CD14-positive monocyte (primary cell): ENCODE results near the gene CREB3L4. TPM values are rescaled to one million over a fixed set of nuclear protein-coding genes. Genes with fewer than 3 reads are reported as not detected.

Experiments
- DNase-seq, 3 donors: peaks; one replicate each; pipeline ENCODE4 v3.0.0-alpha.2; 2011 to 2022
- H2AFZ ChIP-seq: 2 replicates; pipeline ENCODE4 v1.6.0; 2012; ENCODE audit warnings: mild to moderate bottlenecking, low read depth, low read length, inconsistent platforms; ENCODE audit not compliant: insufficient read depth, poor library complexity, severe bottlenecking
- H3K27ac ChIP-seq, 2 donors: 1 replicate in 1 of 2; 2 replicates in 1 of 2; pipeline ENCODE4 v1.5.1; 2012 to 2013; ENCODE audit warnings: low read length in 2 of 2, control low read depth in 1 of 2, inconsistent platforms in 1 of 2, low read depth in 1 of 2, mild to moderate bottlenecking in 1 of 2
- H3K27me3 ChIP-seq, 2 donors: one replicate each; pipeline versions ENCODE4 v1.6.0 to v1.6.1; 2011 to 2013; ENCODE audit warnings: low read length in 2 of 2; ENCODE audit not compliant: control insufficient read depth in 2 of 2, insufficient read depth in 2 of 2
- H3K36me3 ChIP-seq, 2 donors: replicated peaks in 1 of 2; 1 replicate in 1 of 2; 2 replicates in 1 of 2; pipeline versions ENCODE4 v1.5.1 to v1.6.1; 2012 to 2013; ENCODE audit warnings: low read length in 2 of 2, control low read depth in 1 of 2, inconsistent platforms in 1 of 2, mild to moderate bottlenecking in 1 of 2; ENCODE audit not compliant: insufficient read depth in 2 of 2, control insufficient read depth in 1 of 2
- H3K4me1 ChIP-seq, 2 donors: 1 replicate in 1 of 2; 2 replicates in 1 of 2; pipeline versions ENCODE4 v1.5.1 to v1.6.1; 2012 to 2013; ENCODE audit warnings: low read length in 2 of 2, control low read depth in 1 of 2, inconsistent platforms in 1 of 2, mild to moderate bottlenecking in 1 of 2, moderate library complexity in 1 of 2; ENCODE audit not compliant: insufficient read depth in 2 of 2, control insufficient read depth in 1 of 2
- H3K4me2 ChIP-seq: replicated peaks from 2 replicates; pipeline ENCODE3; 2012; ENCODE audit warnings: low read length, moderate library complexity, mild to moderate bottlenecking; ENCODE audit not compliant: poor library complexity, severe bottlenecking; ENCODE audit errors: extremely low read depth
- H3K4me3 ChIP-seq, 3 experiments: fragments of 200-600 bp in 1 of 3; sonication (generic) in 1 of 3; replicated peaks in 1 of 3; 1 replicate in 2 of 3; 2 replicates in 1 of 3; pipeline ENCODE4 v1.5.1; 2011 to 2013; ENCODE audit warnings: low read length in 3 of 3, mild to moderate bottlenecking in 3 of 3, control low read depth in 2 of 3, low read depth in 2 of 3, inconsistent platforms in 1 of 3, moderate library complexity in 1 of 3
- H3K79me2 ChIP-seq: 2 replicates; pipeline ENCODE4 v1.6.0; 2012; ENCODE audit warnings: mild to moderate bottlenecking, control low read depth, inconsistent platforms, low read length, moderate library complexity; ENCODE audit not compliant: insufficient read depth
- H3K9ac ChIP-seq: 2 replicates; pipeline ENCODE4 v1.6.0; 2017; ENCODE audit warnings: low read length, mild to moderate bottlenecking; ENCODE audit not compliant: insufficient read depth, poor library complexity, severe bottlenecking
- H3K9me3 ChIP-seq, 2 donors: replicated peaks in 1 of 2; 1 replicate in 1 of 2; 2 replicates in 1 of 2; pipeline versions ENCODE4 v1.5.1 to v1.6.1; 2012 to 2013; ENCODE audit warnings: low read length in 2 of 2, control low read depth in 1 of 2; ENCODE audit not compliant: control insufficient read depth in 1 of 2, insufficient read depth in 1 of 2
- H4K20me1 ChIP-seq: 2 replicates; pipeline ENCODE4 v1.6.0; 2012; ENCODE audit warnings: mild to moderate bottlenecking, low read length, control low read depth, moderate library complexity; ENCODE audit not compliant: insufficient read depth
- H3K27ac Mint-ChIP-seq, 7 donors: one replicate each; pipeline ENCODE4 v1.8.0; 2020; ENCODE audit warnings: mild to moderate bottlenecking in 7 of 7, mixed read lengths in 7 of 7, moderate library complexity in 6 of 7, inconsistent platforms in 2 of 7
- H3K27me3 Mint-ChIP-seq, 3 donors: one replicate each; pipeline ENCODE4 v1.8.0; 2021 to 2022; ENCODE audit warnings: low read depth in 3 of 3, mild to moderate bottlenecking in 3 of 3, mixed read lengths in 3 of 3, moderate library complexity in 3 of 3, inconsistent platforms in 1 of 3
- H3K36me3 Mint-ChIP-seq, 2 donors: one replicate each; pipeline ENCODE4 v1.8.0; 2020; ENCODE audit warnings: mixed read lengths in 2 of 2, inconsistent platforms in 1 of 2, mild to moderate bottlenecking in 1 of 2
- H3K4me1 Mint-ChIP-seq: one replicate; pipeline ENCODE4 v1.8.0; 2020; ENCODE audit warnings: mild to moderate bottlenecking, mixed read lengths
- H3K4me3 Mint-ChIP-seq, 2 donors: one replicate each; pipeline ENCODE4 v1.8.0; 2020; ENCODE audit warnings: mild to moderate bottlenecking in 2 of 2, mixed read lengths in 2 of 2, moderate library complexity in 1 of 2
- H3K9me3 Mint-ChIP-seq, 7 donors: one replicate each; pipeline ENCODE4 v1.8.0; 2020 to 2022; ENCODE audit warnings: mixed read lengths in 7 of 7, mild to moderate bottlenecking in 6 of 7, moderate library complexity in 6 of 7, inconsistent platforms in 2 of 7
- WGBS: methylation state at CpG from one replicate; pipeline ENCODE4 v1.1.5; 2013; ENCODE audit warnings: missing lambda C conversion rate; ENCODE audit not compliant: insufficient coverage; 5-methylcytosine and 5-hydroxymethylcytosine counted together
- intact Hi-C, 2 donors: fragments of 100-400 bp; cut with micrococcal nuclease; formaldehyde crosslinking; loops; one replicate each; pipeline versions ENCODE4 v1.15.0 to v1.15.1; 2023
- polyA plus RNA-seq, 3 donors: library from polyadenylated mRNA; depleted of rRNA in 1 of 3; unstranded in 2 of 3; stranded (reverse) in 1 of 3; fragments of 300-500 nt in 2 of 3; fragments of >200 nt in 1 of 3; fragmentation: Illumina TruSeq in 2 of 3; gene quantifications; 1 replicate in 2 of 3; 2 replicates in 1 of 3; pipeline ENCODE4 v1.2.3, GENCODE V29; 2012 to 2021
- TF ChIP-seq, protein P1 (sequence below): fragments of 200-600 bp; IDR thresholded peaks from one replicate; pipeline ENCODE4 v1.8.0; 2022; ENCODE audit warnings: antibody characterized with exemption, mild to moderate bottlenecking

CREB3L4 gene
- polyA plus RNA-seq, 3 donors, result 5.0 to 7.6 (median 6.8) TPM

- 0% methylated on average over 1 of the region's 8 CpGs for WGBS
- Mint-ChIP-seq H3K36me3 (no peaks in the 10 kb centered on the region), H3K4me1 (peaks cover 54% of the 10 kb centered on the region), H3K27me3 (peaks cover 2 to 4% (median 2%) of the 10 kb centered on the region in 3 donors), H3K27ac (peak overlapping the region; percentile 85 to 97 (median 96)), H3K9me3 (no peaks in the 10 kb centered on the region), H3K4me3 (peak overlapping the region; percentile 95 to 97)
- Histone ChIP-seq H4K20me1 (no peaks in the 10 kb centered on the region), H3K4me3 (peak overlapping the region; percentile 36 to 91 (median 81)), H3K36me3 (peaks cover 0 to 2% of the 10 kb centered on the region in 2 donors), H3K9me3 (no peaks in the 10 kb centered on the region), H3K27ac (peak overlapping the region; percentile 86 to 89), H3K27me3 (no peaks in the 10 kb centered on the region), H3K4me2 (peak overlapping the region; percentile 92), H3K4me1 (peaks cover 36 to 50% of the 10 kb centered on the region in 2 donors), H3K9ac (peak overlapping the region; percentile 68), H2AFZ (peak overlapping the region; percentile 96), H3K79me2 (peaks cover 43% of the 10 kb centered on the region)
- TF ChIP-seq, protein P1, sequence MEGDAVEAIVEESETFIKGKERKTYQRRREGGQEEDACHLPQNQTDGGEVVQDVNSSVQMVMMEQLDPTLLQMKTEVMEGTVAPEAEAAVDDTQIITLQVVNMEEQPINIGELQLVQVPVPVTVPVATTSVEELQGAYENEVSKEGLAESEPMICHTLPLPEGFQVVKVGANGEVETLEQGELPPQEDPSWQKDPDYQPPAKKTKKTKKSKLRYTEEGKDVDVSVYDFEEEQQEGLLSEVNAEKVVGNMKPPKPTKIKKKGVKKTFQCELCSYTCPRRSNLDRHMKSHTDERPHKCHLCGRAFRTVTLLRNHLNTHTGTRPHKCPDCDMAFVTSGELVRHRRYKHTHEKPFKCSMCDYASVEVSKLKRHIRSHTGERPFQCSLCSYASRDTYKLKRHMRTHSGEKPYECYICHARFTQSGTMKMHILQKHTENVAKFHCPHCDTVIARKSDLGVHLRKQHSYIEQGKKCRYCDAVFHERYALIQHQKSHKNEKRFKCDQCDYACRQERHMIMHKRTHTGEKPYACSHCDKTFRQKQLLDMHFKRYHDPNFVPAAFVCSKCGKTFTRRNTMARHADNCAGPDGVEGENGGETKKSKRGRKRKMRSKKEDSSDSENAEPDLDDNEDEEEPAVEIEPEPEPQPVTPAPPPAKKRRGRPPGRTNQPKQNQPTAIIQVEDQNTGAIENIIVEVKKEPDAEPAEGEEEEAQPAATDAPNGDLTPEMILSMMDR, result peak; percentile 7
- DNase-seq, result no peak
- intact Hi-C loops, result loop anchor here in 1 of 2 donors (1.0 kb wide), 1 partner anchor 11 kb away; no protein-coding TSS in a partner anchor
Measured at GRCh38 chr1:153968000-153968363, 280 bp downstream of the CREB3L4 start.

- intact Hi-C loops, result no loop called here
- peak overlapping the region; percentile 36 to 91 (median 81) for H3K4me3 ChIP-seq
- 11% methylated on average over 8 of the region's 13 CpGs for WGBS
- no peaks in the 10 kb centered on the region for H3K9me3 Mint-ChIP-seq
- H3K9me3 ChIP-seq, result no peaks in the 10 kb centered on the region
- peak overlapping the region; percentile 96 for H2AFZ ChIP-seq
- no peaks in the 10 kb centered on the region for H4K20me1 ChIP-seq
- peak overlapping the region in 2 of 7 donors; percentile 91 to 97 for H3K27ac Mint-ChIP-seq
- peak overlapping the region; percentile 95 to 97 for H3K4me3 Mint-ChIP-seq
- peak overlapping the region in 1 of 2 donors; percentile 86 for H3K27ac ChIP-seq
- peaks cover 0 to 6% of the 10 kb centered on the region in 2 donors for H3K36me3 ChIP-seq
- H3K9ac ChIP-seq, result peak overlapping the region; percentile 68
- H3K27me3 Mint-ChIP-seq, result peaks cover 2 to 4% (median 2%) of the 10 kb centered on the region in 3 donors
- TF ChIP-seq, protein P1, result no peak
- no peaks in the 10 kb centered on the region for H3K27me3 ChIP-seq
- H3K4me1 ChIP-seq, result peaks cover 35 to 49% of the 10 kb centered on the region in 2 donors
- peaks cover 2 to 4% of the 10 kb centered on the region in 2 donors for H3K36me3 Mint-ChIP-seq
- H3K4me1 Mint-ChIP-seq, result peaks cover 58% of the 10 kb centered on the region
- no peak for DNase-seq
- H3K4me2 ChIP-seq, result peak overlapping the region; percentile 92
- peaks cover 40% of the 10 kb centered on the region for H3K79me2 ChIP-seq
Measured at GRCh38 chr1:153968408-153968807, 706 bp downstream of the CREB3L4 start.
